IPS-NIHi7 (cell line): ENCODE results near the gene P3H3.

Experiments used
- DNase-seq: peaks from one replicate; pipeline ENCODE4 v3.0.0; 2012; ENCODE audit warnings: mixed read lengths; ENCODE audit errors: extremely low spot score

P3H3 gene

GRCh38 chr12:6796576-6796975, 31.6 kb upstream of the P3H3 start:
- DNase-seq, result no peak

- no peak for DNase-seq
Measured at GRCh38 chr12:6799147-6799546, 29.1 kb upstream of the P3H3 start.

- DNase-seq, result no peak
Measured at GRCh38 chr12:6807170-6807569, 21.0 kb upstream of the P3H3 start.

GRCh38 chr12:6809056-6809455, 19.2 kb upstream of the P3H3 start:
- DNase-seq, result no peak

- no peak for DNase-seq
Measured at GRCh38 chr12:6810758-6811157, 17.4 kb upstream of the P3H3 start.

GRCh38 chr12:6813363-6813762, 14.8 kb upstream of the P3H3 start:
- DNase-seq, result no peak

GRCh38 chr12:6816598-6816997, 11.6 kb upstream of the P3H3 start:
- no peak for DNase-seq

- no peak for DNase-seq
Measured at GRCh38 chr12:6817098-6817497, 11.1 kb upstream of the P3H3 start.

- DNase-seq, result no peak
Measured at GRCh38 chr12:6817662-6818157, 10.5 kb upstream of the P3H3 start.

GRCh38 chr12:6818222-6818621, 10.0 kb upstream of the P3H3 start:
- DNase-seq, result peak; percentile 60

- no peak for DNase-seq
Measured at GRCh38 chr12:6818645-6819044, 9.6 kb upstream of the P3H3 start.

- DNase-seq, result no peak
Measured at GRCh38 chr12:6819106-6820030, 8.8 kb upstream of the P3H3 start.

GRCh38 chr12:6820166-6820565, 8.0 kb upstream of the P3H3 start:
- no peak for DNase-seq

GRCh38 chr12:6821591-6822425, 6.4 kb upstream of the P3H3 start, which contains the start of gene GPR162:
GPR162 (plus strand) TSS chr12:6821821; CDS start chr12:6823899, 2,078 bp downstream.
- peak; percentile 76 for DNase-seq

- no peak for DNase-seq
Measured at GRCh38 chr12:6822426-6823135, 5.6 kb upstream of the P3H3 start.

- DNase-seq, result no peak
Measured at GRCh38 chr12:6823182-6824084, 4.8 kb upstream of the P3H3 start.

GRCh38 chr12:6824085-6824775, 4.0 kb upstream of the P3H3 start:
- DNase-seq, result no peak

- no peak for DNase-seq
Measured at GRCh38 chr12:6824901-6825381, 3.3 kb upstream of the P3H3 start.

- peak; percentile 90 for DNase-seq
Measured at GRCh38 chr12:6825398-6826124, 2.6 kb upstream of the P3H3 start.
